NCI-H2196 treated with DMSO at 0.1 percent for 48 hours (cell line): ENCODE data around the gene GSTO1.

Source experiments
- DNase-seq: peaks from one replicate; lab custom pipeline; 2025; ENCODE audit not compliant: unreplicated experiment; lab: John Stamatoyannopoulos, UW

Gene GSTO1

GRCh38 chr10:104303594-104304355, 49.1 kb downstream of the GSTO1 start:
- no peak for DNase-seq

- DNase-seq, result no peak
These were observed 49.7 kb downstream of the GSTO1 start for GRCh38 chr10:104304356-104304745.

GRCh38 chr10:104304927-104305326, 50.2 kb downstream of the GSTO1 start:
- no peak for DNase-seq

GRCh38 chr10:104306897-104307296, 52.2 kb downstream of the GSTO1 start:
- DNase-seq, result no peak

GRCh38 chr10:104307576-104308438, 53.1 kb downstream of the GSTO1 start:
- DNase-seq, result no peak

- no peak for DNase-seq
These were observed 53.8 kb downstream of the GSTO1 start for GRCh38 chr10:104308439-104308903.

GRCh38 chr10:104309980-104310978, 55.6 kb downstream of the GSTO1 start:
- DNase-seq, result no peak

- DNase-seq, result no peak
These were observed 56.6 kb downstream of the GSTO1 start for GRCh38 chr10:104311184-104311720.

GRCh38 chr10:104314591-104315485, 60.1 kb downstream of the GSTO1 start:
- no peak for DNase-seq

- no peak for DNase-seq
These were observed 60.8 kb downstream of the GSTO1 start for GRCh38 chr10:104315486-104315921.

- DNase-seq, result no peak
These were observed 61.8 kb downstream of the GSTO1 start for GRCh38 chr10:104316321-104317099.
